ENCODE results near the gene ITGA5.

GRCh38 chr12:54411391-54412241, 7.5 kb downstream of the ITGA5 start:
- TF ChIP-seq CTCF (IDR thresholded peaks at IDR 0.05; ENCODE audit: insufficient read depth, low read length, poor library complexity, severe bottlenecking): no peak
- TF ChIP-seq EZH2phosphoT487 (conservative IDR thresholded peaks at IDR 0.05; ENCODE audit: low read length): no peak
